Endothelial cell of umbilical vein (primary cell): ENCODE data around the gene DEK. TPM values are rescaled to one million over a fixed set of nuclear protein-coding genes. Genes with fewer than 3 reads are reported as not detected.

Source experiments
- BruUV-seq: library from RNA; stranded (reverse); fragments of 400-500 nt; replicated peaks from 2 replicates; lab custom pipeline; 2021; lab: Mats Ljungman, UMichigan
- CTCF ChIA-PET: fragments of 300-600, 350-600 bp; sonication (Branson Sonifier 250); formaldehyde crosslinking; loops from one replicate; lab custom pipeline; 2021; ENCODE audit warnings: antibody characterized with exemption, inconsistent platforms; lab: Charles Lee
- POLR2A ChIA-PET: fragments of 300-600, 350-600 bp; sonication (Branson Sonifier 250); formaldehyde crosslinking; loops from one replicate; lab custom pipeline; 2021; ENCODE audit warnings: antibody characterized with exemption, inconsistent platforms; lab: Charles Lee
- DNase-seq: peaks from one replicate; pipeline ENCODE4 v3.0.0-alpha.2; 2011; ENCODE audit warnings: low read depth, low spot score
- FAIRE-seq: peaks from 2 replicates; lab custom pipeline; 2011; peaks lifted over from hg19 to GRCh38; lab: Jason Lieb, UNC
- H2AFZ ChIP-seq: 2 replicates; pipeline ENCODE4 v1.6.0; 2012; ENCODE audit warnings: low read depth, low read length, control low read depth, inconsistent platforms
- H3K27ac ChIP-seq: 2 replicates; pipeline ENCODE4 v1.5.1; 2011; ENCODE audit warnings: low read depth, mild to moderate bottlenecking, control low read depth, low read length, moderate library complexity; ENCODE audit not compliant: insufficient read depth
- H3K27me3 ChIP-seq, 2 experiments: 2 replicates each; pipeline versions ENCODE4 v1.6.0 to v1.6.1; 2011; ENCODE audit warnings: low read length in 2 of 2, mixed read lengths in 1 of 2; ENCODE audit not compliant: control insufficient read depth in 2 of 2, insufficient read depth in 2 of 2
- H3K36me3 ChIP-seq, 2 experiments: 2 replicates in 1 of 2; 3 replicates in 1 of 2; pipeline ENCODE4 v1.5.1; 2011; ENCODE audit warnings: low read length in 2 of 2, mild to moderate bottlenecking in 1 of 2, moderate library complexity in 1 of 2; ENCODE audit not compliant: control insufficient read depth in 2 of 2, insufficient read depth in 2 of 2; ENCODE audit errors: extremely low read depth in 1 of 2
- H3K4me1 ChIP-seq: 3 replicates; pipeline ENCODE4 v1.5.1; 2011; ENCODE audit warnings: mild to moderate bottlenecking, low read length; ENCODE audit not compliant: control insufficient read depth, insufficient read depth; ENCODE audit errors: extremely low read depth
- H3K4me2 ChIP-seq: 2 replicates; pipeline ENCODE4 v1.6.1; 2011; ENCODE audit warnings: low read length, control low read depth, mixed read lengths; ENCODE audit not compliant: insufficient read depth
- H3K4me3 ChIP-seq, 3 experiments: fragments of 200-600 bp in 1 of 3; sonication (generic), shearing (Covaris generic) in 1 of 3; replicated peaks in 1 of 3; 2 replicates each; pipeline ENCODE4 v1.5.1; 2011 to 2016; ENCODE audit warnings: control low read depth in 3 of 3, low read length in 3 of 3, mild to moderate bottlenecking in 2 of 3, inconsistent platforms in 1 of 3, low read depth in 1 of 3, moderate library complexity in 1 of 3; ENCODE audit not compliant: insufficient read depth in 1 of 3
- H3K79me2 ChIP-seq: 2 replicates; pipeline ENCODE4 v1.6.0; 2012; ENCODE audit warnings: low read length, inconsistent platforms; ENCODE audit not compliant: control insufficient read depth, insufficient read depth
- H3K9ac ChIP-seq: replicated peaks from 2 replicates; pipeline ENCODE3; 2011; ENCODE audit warnings: low read length, control low read depth; ENCODE audit not compliant: insufficient read depth; ENCODE audit errors: extremely low read depth
- H3K9me1 ChIP-seq: replicated peaks from 3 replicates; pipeline ENCODE4 v1.6.0; 2011; ENCODE audit warnings: mild to moderate bottlenecking, low read length; ENCODE audit not compliant: control insufficient read depth, insufficient read depth; ENCODE audit errors: extremely low read depth
- H3K9me3 ChIP-seq: replicated peaks from 2 replicates; pipeline ENCODE4 v1.5.1; 2012; ENCODE audit warnings: low read length, inconsistent platforms; ENCODE audit not compliant: control insufficient read depth, insufficient read depth
- H4K20me1 ChIP-seq: replicated peaks from 2 replicates; pipeline ENCODE3; 2011; ENCODE audit warnings: mild to moderate bottlenecking, low read length; ENCODE audit not compliant: control insufficient read depth, insufficient read depth; ENCODE audit errors: extremely low read depth
- CTCF ChIP-seq, 2 donors: IDR thresholded peaks; 1 replicate in 1 of 2; 2 replicates in 1 of 2; pipeline ENCODE4 v1.5.1; 2011; ENCODE audit warnings: low read length in 2 of 2, mild to moderate bottlenecking in 2 of 2, moderate library complexity in 2 of 2, control low read depth in 1 of 2, inconsistent platforms in 1 of 2, low read depth in 1 of 2; ENCODE audit not compliant: insufficient read depth in 1 of 2; ENCODE audit errors: extremely low read depth in 1 of 2
- EZH2 ChIP-seq: IDR thresholded peaks from 2 replicates; pipeline ENCODE4 v1.6.1; 2012; ENCODE audit warnings: borderline replicate concordance, low read depth, mild to moderate bottlenecking, moderate library complexity, low read length, inconsistent platforms; ENCODE audit not compliant: severe bottlenecking
- FOS ChIP-seq: IDR thresholded peaks from 2 replicates; pipeline ENCODE4 v1.6.1; 2011; ENCODE audit warnings: mild to moderate bottlenecking, low read length, moderate library complexity, borderline replicate concordance; ENCODE audit not compliant: insufficient read depth
- GATA2 ChIP-seq: IDR thresholded peaks from 2 replicates; pipeline ENCODE4 v1.7.0; 2011; ENCODE audit warnings: low read depth, mild to moderate bottlenecking, moderate library complexity, mixed read lengths, low read length; ENCODE audit not compliant: insufficient read length, insufficient read depth
- JUN ChIP-seq: IDR thresholded peaks from 2 replicates; pipeline ENCODE4 v1.6.1; 2011; ENCODE audit warnings: borderline replicate concordance, low read depth; ENCODE audit not compliant: insufficient read length, insufficient read depth
- MYC ChIP-seq: IDR thresholded peaks from one replicate; pipeline ENCODE4 v1.6.1; 2011; ENCODE audit warnings: mild to moderate bottlenecking, low read depth, low read length
- POLR2A ChIP-seq: IDR thresholded peaks from 2 replicates; pipeline ENCODE4 v1.6.1; 2012; ENCODE audit warnings: low read depth, mild to moderate bottlenecking, control low read depth, low read length
- POLR2AphosphoS5 ChIP-seq: IDR thresholded peaks from 2 replicates; pipeline ENCODE4 v1.6.1; 2012; ENCODE audit warnings: low read depth, mild to moderate bottlenecking, control low read depth, low read length, moderate library complexity; ENCODE audit not compliant: insufficient read depth
- dilution Hi-C: fragments of 300-500 bp; cut with MboI; formaldehyde crosslinking; loops from one replicate; pipeline ENCODE4 v1.15.0; 2019; ENCODE audit warnings: low sequenced_read_pairs; ENCODE audit not compliant: extremely low pct_ligation_motif_present
- intact Hi-C: fragments of 100-400 bp; cut with micrococcal nuclease; formaldehyde crosslinking; loops from one replicate; pipeline ENCODE4 v1.10.0; 2022
- polyA plus RNA-seq, 4 experiments: library from polyadenylated mRNA; depleted of rRNA in 3 of 4; stranded (reverse) in 3 of 4; unstranded in 1 of 4; fragments of >200 nt; gene quantifications; 2 replicates each; pipeline versions ENCODE4 v1.2.1 to v1.2.3, GENCODE V29; 2011 to 2012; ENCODE audit warnings: missing spikeins in 1 of 4
- total RNA-seq: library from RNA; stranded (reverse); gene quantifications from 2 replicates; pipeline ENCODE4 v1.2.3, GENCODE V29; 2021
- TF ChIP-seq, protein P1 (sequence below): IDR thresholded peaks from 2 replicates; pipeline ENCODE4 v1.6.1; 2011; ENCODE audit not compliant: insufficient read depth, insufficient read length

Gene DEK
- total and polyA plus RNA-seq, 2 donors (not counting 3 experiments of a cell fraction or from before 2014, with no cell fraction given), result 19.0 to 120 TPM

DNA sequence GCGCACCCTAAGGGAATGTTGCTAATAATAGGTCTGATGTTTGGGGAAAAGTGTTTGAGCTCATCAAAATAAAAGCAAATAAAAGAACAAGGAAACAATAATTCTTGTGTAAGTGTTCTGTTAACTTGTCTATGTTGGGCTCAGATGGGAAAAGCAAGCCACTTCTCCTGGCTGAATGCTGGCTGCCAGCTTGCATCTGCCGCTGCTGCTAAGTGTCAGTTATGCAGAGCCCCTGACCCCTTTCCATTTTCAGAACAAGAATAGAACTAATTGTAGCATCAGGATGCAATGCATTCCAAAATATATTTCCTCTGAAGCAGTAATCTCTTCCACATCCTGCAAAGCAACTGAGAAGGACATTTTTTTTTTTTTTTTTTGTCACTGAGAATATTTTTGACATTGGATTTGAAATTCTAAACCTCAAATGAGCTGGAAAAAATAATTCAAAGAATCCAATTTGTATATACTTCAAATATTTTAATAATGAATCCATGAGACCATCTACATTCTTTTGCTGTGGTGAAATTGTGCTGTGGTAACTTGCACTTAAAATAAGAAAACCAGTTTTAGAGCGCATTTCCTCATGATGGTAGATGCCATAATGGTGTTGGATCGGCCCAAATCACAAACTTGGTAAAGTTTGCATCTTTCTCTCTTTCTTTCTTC lies 43.9 kb upstream of the DEK start:
- FAIRE-seq (no peak), DNase-seq (no peak)
- CTCF ChIA-PET, result interaction anchor here (0.6 to 1.6 kb wide), 2 partner anchors 9 to 253 kb away, joined by 4 to 6 read pairs; no protein-coding TSS in a partner anchor

More for the DNA sequence above, 43.9 kb upstream of the DEK start:
- no TSS peak for BruUV-seq
- Histone ChIP-seq H3K4me2 (no peak overlapping the region), H3K9me3 (no peaks in the 10 kb centered on the region), H3K9ac (no peak overlapping the region), H3K9me1 (no peaks in the 10 kb centered on the region), H2AFZ (no peak overlapping the region), H3K4me1 (no peaks in the 10 kb centered on the region), H3K27me3 (peaks cover 0 to 4% of the 10 kb centered on the region in 2 experiments), H3K36me3 (no peaks in the 10 kb centered on the region), H3K79me2 (no peaks in the 10 kb centered on the region), H3K27ac (no peak overlapping the region), H4K20me1 (no peaks in the 10 kb centered on the region), H3K4me3 (no peak overlapping the region)
- TF ChIP-seq CTCF (IDR thresholded peaks at IDR 0.05; ENCODE audit: extremely low read depth in 1 of 2, insufficient read depth in 1 of 2, low read depth in 1 of 2, low read length in 2 of 2) (no peak), FOS (no peak), MYC (no peak), EZH2 (no peak), JUN (no peak), POLR2AphosphoS5 (no peak), GATA2 (no peak), POLR2A (no peak)
- TF ChIP-seq, protein P1, sequence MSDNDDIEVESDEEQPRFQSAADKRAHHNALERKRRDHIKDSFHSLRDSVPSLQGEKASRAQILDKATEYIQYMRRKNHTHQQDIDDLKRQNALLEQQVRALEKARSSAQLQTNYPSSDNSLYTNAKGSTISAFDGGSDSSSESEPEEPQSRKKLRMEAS, result no peak
- dilution Hi-C loops, result no loop called here
- intact Hi-C loops, result no loop called here
- POLR2A ChIA-PET, result no interaction called here
